ENCODE results near the gene TBX1. TPM values are rescaled to one million over a fixed set of nuclear protein-coding genes. Genes with fewer than 3 reads are reported as not detected.

Gene TBX1
- total RNA-seq, 1 experiment from 2014 or later = 6.7 TPM

DNA sequence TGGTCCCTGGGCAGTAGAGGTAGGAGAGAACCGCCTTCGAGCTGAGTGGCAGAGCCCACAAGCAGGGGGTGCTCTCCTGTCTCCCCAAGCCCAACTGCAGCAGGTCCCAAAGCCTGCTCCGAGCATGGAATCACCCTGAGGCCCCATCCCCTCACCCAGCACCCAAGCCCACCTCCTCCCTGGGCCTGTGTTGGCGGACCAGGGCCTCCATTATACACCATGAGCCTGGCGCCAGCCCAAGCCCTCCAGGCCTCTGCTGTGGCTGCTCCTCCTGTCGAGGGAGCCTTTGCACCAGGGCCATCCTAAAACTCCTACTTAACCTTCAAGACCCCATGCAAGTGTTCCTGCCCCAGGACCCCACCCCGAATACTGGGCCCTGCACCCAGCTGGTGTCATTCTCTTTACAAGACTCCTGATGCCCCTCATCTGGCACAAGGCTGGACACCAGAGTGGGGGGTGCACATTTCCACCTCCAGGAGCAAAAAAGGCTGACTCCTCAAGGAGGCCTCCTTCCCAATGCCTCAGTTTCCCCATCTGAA, 20.6 kb upstream of the TBX1 start:
- Histone ChIP-seq H3K27me3 (ENCODE audit: control insufficient read depth, insufficient read depth, low read length) (no peaks in the 10 kb centered on the region), H3K36me3 (replicated peaks; ENCODE audit: control insufficient read depth, insufficient read depth, low read length) (no peaks in the 10 kb centered on the region), H3K4me3 (ENCODE audit: insufficient read depth, low read depth, low read length) (no peak overlapping the region)
- no peak for DNase-seq

GRCh38 chr22:19740586-19740985, 20.0 kb upstream of the TBX1 start:
- DNase-seq = no peak
- H3K36me3 ChIP-seq (replicated peaks; ENCODE audit: control insufficient read depth, insufficient read depth, low read length) = no peaks in the 10 kb centered on the region
- no peak overlapping the region for H3K4me3 ChIP-seq (ENCODE audit: insufficient read depth, low read depth, low read length)
- no peaks in the 10 kb centered on the region for H3K27me3 ChIP-seq (ENCODE audit: control insufficient read depth, insufficient read depth, low read length)

DNA sequence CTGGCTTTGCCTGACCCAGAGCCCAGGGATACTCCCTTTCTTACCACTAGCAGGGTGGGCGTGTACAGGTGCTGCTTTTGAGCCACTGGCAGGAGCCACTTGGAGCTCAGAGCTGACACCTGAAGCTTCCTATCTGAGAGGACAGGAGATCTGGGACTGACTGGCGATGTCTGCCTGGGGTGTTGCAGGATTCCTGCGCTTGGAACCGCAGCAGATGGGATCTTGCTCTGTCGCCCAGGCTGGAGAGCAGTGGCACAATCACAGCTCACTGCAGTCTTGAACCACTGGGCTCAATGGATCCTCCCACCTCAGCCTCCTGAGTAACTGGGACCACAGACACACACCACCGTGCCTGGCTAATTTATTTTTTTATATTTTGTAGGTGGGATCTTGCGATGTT, 19.5 kb upstream of the TBX1 start:
- DNase-seq = no peak
- H3K36me3 ChIP-seq (replicated peaks; ENCODE audit: control insufficient read depth, insufficient read depth, low read length) = no peaks in the 10 kb centered on the region
- no peaks in the 10 kb centered on the region for H3K27me3 ChIP-seq (ENCODE audit: control insufficient read depth, insufficient read depth, low read length)
- H3K4me3 ChIP-seq (ENCODE audit: insufficient read depth, low read depth, low read length) = no peak overlapping the region

GRCh38 chr22:19742160-19743066, 18.2 kb upstream of the TBX1 start:
- no peak for DNase-seq

GRCh38 chr22:19743081-19743480, 17.5 kb upstream of the TBX1 start:
- H3K27me3 ChIP-seq (ENCODE audit: control insufficient read depth, insufficient read depth, low read length) = no peaks in the 10 kb centered on the region
- no peak overlapping the region for H3K4me3 ChIP-seq (ENCODE audit: insufficient read depth, low read depth, low read length)
- H3K36me3 ChIP-seq (replicated peaks; ENCODE audit: control insufficient read depth, insufficient read depth, low read length) = no peaks in the 10 kb centered on the region
- DNase-seq = no peak

More at GRCh38 chr22:19742160-19743066, 18.2 kb upstream of the TBX1 start:
- no peaks in the 10 kb centered on the region for H3K36me3 ChIP-seq (replicated peaks; ENCODE audit: control insufficient read depth, insufficient read depth, low read length)
- H3K4me3 ChIP-seq (ENCODE audit: insufficient read depth, low read depth, low read length) = no peak overlapping the region
- no peaks in the 10 kb centered on the region for H3K27me3 ChIP-seq (ENCODE audit: control insufficient read depth, insufficient read depth, low read length)

DNA sequence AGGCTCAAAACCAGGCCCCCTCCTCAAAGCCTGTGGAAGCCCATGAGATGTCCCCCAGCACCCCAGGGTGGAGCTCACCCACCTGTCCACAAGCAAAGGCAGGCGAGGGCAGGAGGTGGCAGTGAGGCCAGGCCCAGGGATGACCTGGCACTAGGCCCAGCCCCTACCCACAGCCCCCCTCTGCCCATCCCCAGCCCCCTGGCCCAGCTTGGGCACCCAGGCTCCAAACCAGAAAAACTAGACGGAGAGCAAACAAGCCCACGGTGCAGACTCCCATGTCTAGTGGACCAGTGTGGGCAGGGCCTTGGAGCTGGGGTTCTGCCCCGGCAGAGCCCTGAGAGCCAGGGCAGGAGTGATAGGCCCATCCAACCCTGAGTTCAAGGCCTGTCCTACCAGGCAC, 16.9 kb upstream of the TBX1 start:
- Histone ChIP-seq H3K27me3 (ENCODE audit: control insufficient read depth, insufficient read depth, low read length) (no peaks in the 10 kb centered on the region), H3K4me3 (ENCODE audit: insufficient read depth, low read depth, low read length) (no peak overlapping the region), H3K36me3 (replicated peaks; ENCODE audit: control insufficient read depth, insufficient read depth, low read length) (no peaks in the 10 kb centered on the region)
- no peak for DNase-seq

DNA sequence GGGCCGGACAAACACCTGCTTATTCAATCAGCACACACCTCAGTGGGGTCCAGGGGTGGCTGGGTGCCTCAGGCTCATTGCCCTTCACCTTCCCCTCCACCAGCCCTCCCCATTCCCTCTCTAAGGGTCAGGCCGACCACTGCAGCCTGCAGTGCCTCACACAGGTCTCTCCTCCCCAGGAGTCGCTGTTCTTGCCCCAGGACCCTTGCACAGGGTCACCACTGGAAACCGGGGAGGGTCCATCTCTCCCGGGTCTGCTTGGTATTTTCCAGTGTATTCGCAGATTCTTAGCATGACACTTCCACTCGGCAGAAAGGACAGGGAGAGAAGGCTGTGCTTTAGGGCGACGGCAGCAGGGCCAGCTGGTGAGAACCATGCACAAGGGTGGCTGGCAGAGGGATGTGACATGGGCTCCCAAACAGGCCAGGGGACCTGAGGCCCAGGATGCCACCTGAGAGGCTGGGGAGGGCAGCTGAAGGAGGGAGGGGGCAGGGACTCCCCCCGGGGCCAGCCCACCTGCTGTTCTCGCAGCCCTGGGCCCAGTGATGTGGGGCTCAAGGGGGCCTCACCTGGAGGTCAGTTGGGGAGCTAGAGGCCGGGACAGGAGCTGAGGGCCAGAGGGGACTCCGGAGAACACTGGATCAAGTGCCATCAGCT, 16.1 kb upstream of the TBX1 start:
- H3K4me3 ChIP-seq (ENCODE audit: insufficient read depth, low read depth, low read length) = no peak overlapping the region
- H3K27me3 ChIP-seq (ENCODE audit: control insufficient read depth, insufficient read depth, low read length) = no peaks in the 10 kb centered on the region
- H3K36me3 ChIP-seq (replicated peaks; ENCODE audit: control insufficient read depth, insufficient read depth, low read length) = no peaks in the 10 kb centered on the region
- DNase-seq = no peak

DNA sequence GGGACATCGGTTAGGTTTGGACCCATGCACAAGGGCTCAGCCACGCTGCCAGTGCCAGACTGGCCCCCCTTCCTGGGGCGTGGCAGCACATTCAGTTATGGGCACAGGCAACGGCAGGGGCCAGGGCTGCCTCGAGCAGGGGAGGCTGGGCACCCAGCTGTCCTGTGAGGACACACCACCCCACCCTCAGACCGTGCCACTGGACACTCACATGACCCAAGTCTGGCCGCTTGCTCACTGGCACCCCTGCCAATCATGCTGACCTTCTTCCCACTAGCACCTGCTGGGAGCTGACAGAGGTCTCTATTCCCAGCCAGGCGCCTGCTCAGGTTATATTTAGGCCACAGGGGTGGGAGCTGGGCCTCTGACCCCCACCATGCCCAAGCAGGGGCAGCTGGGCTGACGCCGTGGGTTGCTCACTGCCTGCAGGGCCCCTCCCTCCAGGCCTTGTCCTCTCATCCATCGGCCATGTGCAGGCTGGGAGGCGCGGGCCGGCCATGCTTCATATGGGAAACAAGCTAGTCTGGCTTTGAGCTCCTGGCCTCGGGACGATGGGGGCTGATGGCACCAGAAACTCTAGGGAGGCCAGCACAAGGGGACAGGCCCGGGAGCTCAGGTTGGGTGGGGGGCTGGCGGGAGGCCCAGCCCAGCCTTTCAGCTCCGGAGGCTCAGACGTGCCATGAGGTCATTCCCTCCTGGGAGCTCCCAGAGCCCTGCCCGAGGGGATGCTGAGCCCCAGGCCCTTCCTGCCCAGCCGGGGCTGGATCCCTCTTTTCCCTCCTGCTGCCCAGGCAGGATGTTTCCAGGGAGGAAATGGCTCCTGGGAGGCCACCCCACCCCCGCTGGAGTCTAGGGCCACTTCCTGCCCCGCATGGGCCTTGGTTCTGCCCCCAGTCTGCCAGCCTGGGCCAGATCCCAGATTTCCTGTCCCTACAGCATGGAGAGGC, 15.2 kb upstream of the TBX1 start:
- Histone ChIP-seq H3K4me3 (ENCODE audit: insufficient read depth, low read depth, low read length) (no peak overlapping the region), H3K27me3 (ENCODE audit: control insufficient read depth, insufficient read depth, low read length) (no peaks in the 10 kb centered on the region), H3K36me3 (replicated peaks; ENCODE audit: control insufficient read depth, insufficient read depth, low read length) (no peaks in the 10 kb centered on the region)
- peak; percentile 72 for DNase-seq

DNA sequence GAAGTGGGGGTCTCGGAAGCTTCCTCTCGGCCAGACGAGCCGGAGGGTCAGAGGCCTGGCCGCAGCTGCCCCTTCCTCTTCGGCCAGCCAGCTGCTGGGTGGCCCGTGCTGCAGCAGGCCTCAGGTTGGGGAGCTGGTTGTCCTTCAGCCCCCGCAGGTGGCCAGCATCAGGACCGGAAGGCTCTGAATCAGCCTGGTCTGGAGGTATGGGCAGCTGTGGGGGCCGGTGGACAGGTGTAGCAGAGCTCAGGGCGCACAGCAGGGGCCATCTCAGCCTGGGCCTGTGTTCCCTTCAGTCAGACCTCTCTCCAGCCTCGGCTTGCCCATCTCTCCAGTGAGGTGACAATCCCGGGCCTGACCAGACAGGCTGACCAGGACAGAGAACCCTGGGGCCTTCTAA, 13.9 kb upstream of the TBX1 start:
- Histone ChIP-seq H3K4me3 (ENCODE audit: insufficient read depth, low read depth, low read length) (no peak overlapping the region), H3K27me3 (ENCODE audit: control insufficient read depth, insufficient read depth, low read length) (no peaks in the 10 kb centered on the region), H3K36me3 (replicated peaks; ENCODE audit: control insufficient read depth, insufficient read depth, low read length) (no peaks in the 10 kb centered on the region)
- DNase-seq = no peak

- no peak for DNase-seq
- H3K27me3 ChIP-seq (ENCODE audit: control insufficient read depth, insufficient read depth, low read length) = no peaks in the 10 kb centered on the region
- no peaks in the 10 kb centered on the region for H3K36me3 ChIP-seq (replicated peaks; ENCODE audit: control insufficient read depth, insufficient read depth, low read length)
- no peak overlapping the region for H3K4me3 ChIP-seq (ENCODE audit: insufficient read depth, low read depth, low read length)
These were observed 13.0 kb upstream of the TBX1 start for GRCh38 chr22:19747551-19747950.

DNA sequence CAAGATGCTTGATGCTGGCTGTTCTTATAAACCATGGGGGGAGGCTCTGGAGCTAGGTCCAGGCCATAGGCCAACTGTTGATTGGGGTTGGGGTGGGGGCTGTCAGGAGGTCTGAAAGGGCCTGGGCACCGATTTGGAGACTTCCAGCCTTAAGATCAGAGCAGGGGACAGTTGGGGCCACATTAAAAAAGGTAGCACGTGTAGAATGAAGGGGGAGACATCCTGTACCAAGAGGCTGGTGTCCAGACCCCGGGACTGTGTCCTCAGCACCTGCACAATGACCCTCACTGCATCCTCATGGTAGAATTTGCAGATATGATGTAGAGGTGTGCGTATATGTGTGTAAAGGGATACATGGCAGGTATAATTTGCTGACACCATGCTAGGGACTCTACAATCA, 12.4 kb upstream of the TBX1 start:
- H3K36me3 ChIP-seq (replicated peaks; ENCODE audit: control insufficient read depth, insufficient read depth, low read length) = no peaks in the 10 kb centered on the region

GRCh38 chr22:19748991-19749664, 11.4 kb upstream of the TBX1 start:
- no peak for DNase-seq
- peaks cover 13% of the 10 kb centered on the region for H3K27me3 ChIP-seq (ENCODE audit: control insufficient read depth, insufficient read depth, low read length)
- no peak overlapping the region for H3K4me3 ChIP-seq (ENCODE audit: insufficient read depth, low read depth, low read length)
- H3K36me3 ChIP-seq (replicated peaks; ENCODE audit: control insufficient read depth, insufficient read depth, low read length) = no peaks in the 10 kb centered on the region

More for the DNA sequence above, 12.4 kb upstream of the TBX1 start:
- no peak for DNase-seq
- peaks cover 4% of the 10 kb centered on the region; the same call in 1 of the 2 replicates for H3K27me3 ChIP-seq (ENCODE audit: control insufficient read depth, insufficient read depth, low read length)
- H3K4me3 ChIP-seq (ENCODE audit: insufficient read depth, low read depth, low read length) = no peak overlapping the region

- Histone ChIP-seq H3K36me3 (replicated peaks; ENCODE audit: control insufficient read depth, insufficient read depth, low read length) (no peaks in the 10 kb centered on the region), H3K4me3 (ENCODE audit: insufficient read depth, low read depth, low read length) (no peak overlapping the region), H3K27me3 (ENCODE audit: control insufficient read depth, insufficient read depth, low read length) (peaks cover 21% of the 10 kb centered on the region)
- DNase-seq = no peak
These were observed 10.7 kb upstream of the TBX1 start for GRCh38 chr22:19749876-19750275.
